Activated CD8-positive, alpha-beta T cell treated with anti-CD3 and anti-CD28 coated beads, Interleukin-2, amount 10 ng/mL, durations not matched to agents 7 days and 5 days (primary cell): ENCODE measurements around the gene IQSEC1. TPM values are rescaled to one million over a fixed set of nuclear protein-coding genes. Genes with fewer than 3 reads are reported as not detected.

Experiments used
- ATAC-seq: fragments of 150-1000 bp; cut with Tn5 transposase; one replicate; pipeline ENCODE4 v1.10.0; 2021; ENCODE audit warnings: moderate library complexity
- CTCF ChIA-PET: fragments of 350-600 bp; sonication (Branson Sonifier 250); formaldehyde crosslinking; loops from one replicate; lab custom pipeline; 2021; ENCODE audit warnings: antibody characterized with exemption; lab: Charles Lee
- POLR2A ChIA-PET: fragments of 350-600 bp; sonication (Branson Sonifier 250); formaldehyde crosslinking; loops from one replicate; lab custom pipeline; 2021; ENCODE audit warnings: antibody characterized with exemption; lab: Charles Lee
- DNase-seq: peaks from one replicate; pipeline ENCODE4 v3.0.0-alpha.2; 2020
- H3K27ac Mint-ChIP-seq: one replicate; pipeline ENCODE4 v1.8.0; 2021; ENCODE audit warnings: mild to moderate bottlenecking, mixed read lengths
- H3K27me3 Mint-ChIP-seq: one replicate; pipeline ENCODE4 v1.8.0; 2021; ENCODE audit warnings: low read depth, mixed read lengths
- H3K36me3 Mint-ChIP-seq: one replicate; pipeline ENCODE4 v1.8.0; 2021; ENCODE audit warnings: low read depth, mixed read lengths
- H3K4me1 Mint-ChIP-seq: one replicate; pipeline ENCODE4 v1.8.0; 2021; ENCODE audit warnings: low read depth, mixed read lengths
- H3K4me3 Mint-ChIP-seq: one replicate; pipeline ENCODE4 v1.8.0; 2021; ENCODE audit warnings: mild to moderate bottlenecking, mixed read lengths
- H3K9me3 Mint-ChIP-seq: one replicate; pipeline ENCODE4 v1.8.0; 2022; ENCODE audit warnings: mixed read lengths; ENCODE audit not compliant: insufficient read depth
- total RNA-seq, 2 experiments: library from RNA; stranded (reverse); gene quantifications; one replicate each; pipeline ENCODE4 v1.2.3, GENCODE V29; 2021

The IQSEC1 gene
- total RNA-seq, 2 experiments from 2014 or later: 47.8 to 53.8 TPM

- Mint-ChIP-seq H3K27ac (no peak overlapping the region), H3K27me3 (no peaks in the 10 kb centered on the region), H3K4me3 (no peak overlapping the region), H3K4me1 (no peaks in the 10 kb centered on the region), H3K36me3 (no peaks in the 10 kb centered on the region), H3K9me3 (no peaks in the 10 kb centered on the region)
- no peak for ATAC-seq
- no peak for DNase-seq
- ChIA-PET CTCF (interaction anchor here (3.1 kb wide), 1 partner anchor 13 kb away, joined by 15 read pairs; no protein-coding TSS in a partner anchor), POLR2A (no interaction called here)
Measured at GRCh38 chr3:13105181-13105895, 32.1 kb upstream of the IQSEC1 start.

- CTCF ChIA-PET: interaction anchor here (2.3 to 3.1 kb wide), 2 partner anchors 12 kb away, joined by 15 to 16 read pairs; no protein-coding TSS in a partner anchor
- POLR2A ChIA-PET: no interaction called here
- H3K36me3 Mint-ChIP-seq: no peaks in the 10 kb centered on the region
- H3K4me1 Mint-ChIP-seq: no peaks in the 10 kb centered on the region
- ATAC-seq: no peak
- H3K27me3 Mint-ChIP-seq: no peaks in the 10 kb centered on the region
- no peak overlapping the region for H3K4me3 Mint-ChIP-seq
- no peak for DNase-seq
- H3K9me3 Mint-ChIP-seq: no peaks in the 10 kb centered on the region
- no peak overlapping the region for H3K27ac Mint-ChIP-seq
Measured at GRCh38 chr3:13104511-13104910, 31.3 kb upstream of the IQSEC1 start.

GRCh38 chr3:13103416-13104058, 30.3 kb upstream of the IQSEC1 start:
- ATAC-seq (no peak), DNase-seq (no peak)
- Mint-ChIP-seq H3K27me3 (no peaks in the 10 kb centered on the region), H3K36me3 (no peaks in the 10 kb centered on the region), H3K9me3 (no peaks in the 10 kb centered on the region), H3K4me3 (no peak overlapping the region), H3K27ac (no peak overlapping the region), H3K4me1 (peaks cover 3% of the 10 kb centered on the region)
- CTCF ChIA-PET: interaction anchor here (2.3 kb wide), 1 partner anchor 11 kb away, joined by 16 read pairs; no protein-coding TSS in a partner anchor
- POLR2A ChIA-PET: interaction anchor here (0.6 kb wide), 1 partner anchor 77 kb away, joined by 3 read pairs; no protein-coding TSS in a partner anchor

GRCh38 chr3:13102386-13103345, 29.4 kb upstream of the IQSEC1 start:
- Mint-ChIP-seq H3K4me3 (no peak overlapping the region), H3K27me3 (no peaks in the 10 kb centered on the region), H3K9me3 (no peaks in the 10 kb centered on the region), H3K4me1 (peaks cover 8% of the 10 kb centered on the region), H3K27ac (no peak overlapping the region), H3K36me3 (no peaks in the 10 kb centered on the region)
- ChIA-PET CTCF (interaction anchor here (2.3 kb wide), 1 partner anchor 10 kb away, joined by 16 read pairs; no protein-coding TSS in a partner anchor), POLR2A (no interaction called here)
- DNase-seq (no peak), ATAC-seq (no peak)

GRCh38 chr3:13099707-13100106, 26.5 kb upstream of the IQSEC1 start:
- ATAC-seq: no peak
- CTCF ChIA-PET: interaction anchor here (1.3 to 1.6 kb wide), 2 partner anchors 9 to 362 kb away, joined by 3 to 6 read pairs; no protein-coding TSS in a partner anchor
- no peaks in the 10 kb centered on the region for H3K9me3 Mint-ChIP-seq

GRCh38 chr3:13098192-13098988, 25.2 kb upstream of the IQSEC1 start:
- H3K27me3 Mint-ChIP-seq: peaks cover 21% of the 10 kb centered on the region
- ATAC-seq (no peak), DNase-seq (no peak)
- no peak overlapping the region for H3K27ac Mint-ChIP-seq
- H3K9me3 Mint-ChIP-seq: no peaks in the 10 kb centered on the region
- peaks cover 8% of the 10 kb centered on the region for H3K4me1 Mint-ChIP-seq
- no peak overlapping the region for H3K4me3 Mint-ChIP-seq
- POLR2A ChIA-PET: no interaction called here
- CTCF ChIA-PET: interaction anchor here (0.6 to 1.3 kb wide), 2 partner anchors 356 to 363 kb away, joined by 3 read pairs; no protein-coding TSS in a partner anchor
- H3K36me3 Mint-ChIP-seq: no peaks in the 10 kb centered on the region

More at GRCh38 chr3:13099707-13100106, 26.5 kb upstream of the IQSEC1 start:
- Mint-ChIP-seq H3K4me1 (peaks cover 8% of the 10 kb centered on the region), H3K27me3 (peaks cover 9% of the 10 kb centered on the region), H3K4me3 (no peak overlapping the region), H3K27ac (no peak overlapping the region), H3K36me3 (no peaks in the 10 kb centered on the region)
- POLR2A ChIA-PET: interaction anchor here (0.6 kb wide), 1 partner anchor 64 kb away, joined by 3 read pairs; no protein-coding TSS in a partner anchor
- no peak for DNase-seq

GRCh38 chr3:13096356-13096755, 23.1 kb upstream of the IQSEC1 start:
- ATAC-seq (no peak), DNase-seq (no peak)
- Mint-ChIP-seq H3K36me3 (no peaks in the 10 kb centered on the region), H3K9me3 (no peaks in the 10 kb centered on the region), H3K27me3 (peaks cover 21% of the 10 kb centered on the region), H3K4me1 (peaks cover 20% of the 10 kb centered on the region), H3K4me3 (no peak overlapping the region), H3K27ac (no peak overlapping the region)
- ChIA-PET POLR2A (no interaction called here), CTCF (interaction anchor here (1.9 kb wide), 1 partner anchor 356 kb away, joined by 6 read pairs; no protein-coding TSS in a partner anchor)

GRCh38 chr3:13095408-13095937, 22.2 kb upstream of the IQSEC1 start:
- Mint-ChIP-seq H3K27me3 (peaks cover 21% of the 10 kb centered on the region), H3K4me3 (no peak overlapping the region), H3K27ac (no peak overlapping the region), H3K36me3 (no peaks in the 10 kb centered on the region), H3K4me1 (peaks cover 24% of the 10 kb centered on the region), H3K9me3 (no peaks in the 10 kb centered on the region)
- POLR2A ChIA-PET: no interaction called here
- ATAC-seq (no peak), DNase-seq (no peak)
- CTCF ChIA-PET: no interaction called here

- Mint-ChIP-seq H3K9me3 (no peaks in the 10 kb centered on the region), H3K27ac (no peak overlapping the region), H3K27me3 (peaks cover 21% of the 10 kb centered on the region), H3K4me3 (no peak overlapping the region), H3K36me3 (no peaks in the 10 kb centered on the region), H3K4me1 (peaks cover 22% of the 10 kb centered on the region)
- ChIA-PET CTCF (interaction anchor here (1.0 to 3.1 kb wide), 4 partner anchors 13 to 368 kb away, joined by 3 to 49 read pairs (median 14); no protein-coding TSS in a partner anchor), POLR2A (no interaction called here)
- DNase-seq (no peak), ATAC-seq (no peak)
Measured at GRCh38 chr3:13093687-13094086, 20.5 kb upstream of the IQSEC1 start.
